HUES48 (cell line): ENCODE data around the gene PLSCR2.

Experiments used
- H3K27ac ChIP-seq: one replicate; pipeline ENCODE4 v1.7.0; 2013; ENCODE audit warnings: low read depth, low read length, inconsistent platforms
- H3K27me3 ChIP-seq: 2 replicates; pipeline ENCODE4 v1.6.1; 2013; ENCODE audit warnings: mild to moderate bottlenecking, low read length; ENCODE audit not compliant: control insufficient read depth, insufficient read depth
- H3K36me3 ChIP-seq: 2 replicates; pipeline ENCODE4 v1.6.1; 2013; ENCODE audit warnings: low read length; ENCODE audit not compliant: control insufficient read depth, insufficient read depth
- H3K4me1 ChIP-seq: 2 replicates; pipeline ENCODE4 v1.6.1; 2013; ENCODE audit warnings: mild to moderate bottlenecking, low read length; ENCODE audit not compliant: control insufficient read depth, insufficient read depth
- H3K4me3 ChIP-seq: 2 replicates; pipeline ENCODE4 v1.5.1; 2013; ENCODE audit warnings: mild to moderate bottlenecking, low read depth, low read length
- H3K9ac ChIP-seq: 2 replicates; pipeline ENCODE4 v1.6.1; 2013; ENCODE audit warnings: mild to moderate bottlenecking, low read depth, low read length, moderate library complexity
- H3K9me3 ChIP-seq: 2 replicates; pipeline ENCODE4 v1.6.1; 2013; ENCODE audit warnings: low read length; ENCODE audit not compliant: control insufficient read depth, insufficient read depth

The PLSCR2 gene

DNA sequence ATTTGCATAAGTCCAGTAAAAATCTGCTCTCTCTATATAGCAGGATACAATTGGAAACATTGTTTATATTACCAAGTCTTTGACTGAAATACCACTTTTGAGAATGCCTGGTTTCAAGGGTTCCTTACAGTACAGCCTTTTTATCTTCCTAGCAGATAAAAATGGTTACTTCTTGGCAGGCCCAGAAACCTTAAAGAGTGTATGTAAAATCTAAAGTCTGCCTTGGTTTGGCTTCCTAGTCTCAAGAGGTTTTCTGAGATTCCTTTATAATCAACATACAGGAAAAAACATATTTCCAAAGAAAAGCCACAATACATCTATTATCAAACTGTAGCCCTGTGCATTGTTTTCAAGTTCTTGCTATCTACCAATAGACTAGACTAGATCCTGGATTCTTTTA, 84.6 kb downstream of the PLSCR2 start:
- no peaks in the 10 kb centered on the region for H3K27me3 ChIP-seq
- H3K9me3 ChIP-seq = no peaks in the 10 kb centered on the region
- H3K4me3 ChIP-seq = no peak overlapping the region
- H3K4me1 ChIP-seq = 0 out of 2 replicates have a peak, but pooled peaks cover 10% of the 10 kb centered on the region
- H3K36me3 ChIP-seq = no peaks in the 10 kb centered on the region
- no peak overlapping the region for H3K27ac ChIP-seq
- no peak overlapping the region for H3K9ac ChIP-seq
